Endothelial cell (in vitro differentiated cells): ENCODE measurements around the gene OR51A2. TPM values are rescaled to one million over a fixed set of nuclear protein-coding genes. Genes with fewer than 3 reads are reported as not detected.
"Not testable (repeated sequence)": the region's sequence is repeated elsewhere in the genome, so short reads cannot be mapped to it uniquely, and the experiment has no call there.

Experiments used
- DNase-seq: peaks from one replicate; pipeline ENCODE4 v3.0.0; 2021; ENCODE audit warnings: low spot score
- H3K27ac Mint-ChIP-seq: one replicate; pipeline ENCODE4 v1.8.0; 2021; ENCODE audit warnings: mixed read lengths, inconsistent platforms; ENCODE audit not compliant: unreplicated experiment
- H3K27me3 Mint-ChIP-seq: one replicate; pipeline ENCODE4 v1.8.0; 2021; ENCODE audit warnings: mild to moderate bottlenecking, moderate library complexity, mixed read lengths, inconsistent platforms; ENCODE audit not compliant: unreplicated experiment
- H3K36me3 Mint-ChIP-seq: one replicate; pipeline ENCODE4 v1.8.0; 2021; ENCODE audit warnings: mild to moderate bottlenecking, low read depth, mixed read lengths, inconsistent platforms; ENCODE audit not compliant: unreplicated experiment
- H3K4me1 Mint-ChIP-seq: one replicate; pipeline ENCODE4 v1.8.0; 2021; ENCODE audit warnings: mild to moderate bottlenecking, mixed read lengths, inconsistent platforms; ENCODE audit not compliant: unreplicated experiment
- H3K4me3 Mint-ChIP-seq: one replicate; pipeline ENCODE4 v1.8.0; 2021; ENCODE audit warnings: mild to moderate bottlenecking, mixed read lengths, inconsistent platforms; ENCODE audit not compliant: unreplicated experiment
- H3K9me3 Mint-ChIP-seq: one replicate; pipeline ENCODE4 v1.8.0; 2021; ENCODE audit warnings: mixed read lengths, inconsistent platforms; ENCODE audit not compliant: unreplicated experiment
- CTCF ChIP-seq: fragments of 200-600 bp; sonication (generic); IDR thresholded peaks from one replicate; pipeline ENCODE4 v1.5.0; 2021; ENCODE audit warnings: antibody characterized with exemption; ENCODE audit not compliant: unreplicated experiment
- long read RNA-seq: library from polyadenylated mRNA; unstranded; transcript quantifications from one replicate; pipeline ENCODE4 v2.0.0, GENCODE V29; 2020; ENCODE audit not compliant: unreplicated experiment
- total RNA-seq: library from RNA; stranded (reverse); fragmentation: NEBNext Ultra II Directional; extraction: Animal tissue kit (Norgen Biotek cat#: 25700); gene quantifications from one replicate; pipeline ENCODE4 v1.2.1, GENCODE V29; 2021; ENCODE audit not compliant: unreplicated experiment

OR51A2 gene
- not detected for total RNA-seq
- long read RNA-seq = 0 reads

- H3K27me3 Mint-ChIP-seq, H3K9me3 Mint-ChIP-seq, H3K4me1 Mint-ChIP-seq, H3K27ac Mint-ChIP-seq, DNase-seq, H3K36me3 Mint-ChIP-seq, H3K4me3 Mint-ChIP-seq: not testable (repeated sequence)
These were observed at the start of gene OR51A2 for GRCh38 chr11:4955613-4956012. TSS of gene OR51A2 (minus strand) at chr11:4955713. CDS start at chr11:4955713, 0 bp downstream.

GRCh38 chr11:5004424-5005274, 49.1 kb upstream of the OR51A2 start:
- peaks cover 12% of the 10 kb centered on the region for H3K4me1 Mint-ChIP-seq
- DNase-seq = peak; percentile 66
- no peak overlapping the region for H3K4me3 Mint-ChIP-seq
- no peaks in the 10 kb centered on the region for H3K9me3 Mint-ChIP-seq
- H3K27ac Mint-ChIP-seq = no peak overlapping the region
- H3K36me3 Mint-ChIP-seq = no peaks in the 10 kb centered on the region
- no peaks in the 10 kb centered on the region for H3K27me3 Mint-ChIP-seq
- peak; percentile 60 for TF ChIP-seq CTCF

- DNase-seq = no peak
- Mint-ChIP-seq H3K27me3 (no peaks in the 10 kb centered on the region), H3K9me3 (no peaks in the 10 kb centered on the region), H3K4me3 (no peak within 1 kb of the TSS), H3K4me1 (no peaks in the 10 kb centered on the region), H3K27ac (no peak within 1 kb of the TSS), H3K36me3 (no peaks in the 10 kb centered on the region)
- TF ChIP-seq CTCF = no peak
These were observed 39.0 kb upstream of the OR51A2 start, which contains the start of gene OR51L1 for GRCh38 chr11:4994551-4994950. TSS of gene OR51L1 (plus strand) at chr11:4994851. CDS start at chr11:4998983, 4,132 bp downstream.

- no peaks in the 10 kb centered on the region for H3K9me3 Mint-ChIP-seq
- no peak overlapping the region for H3K4me3 Mint-ChIP-seq
- no peaks in the 10 kb centered on the region for H3K4me1 Mint-ChIP-seq
- TF ChIP-seq CTCF = no peak
- H3K36me3 Mint-ChIP-seq = no peaks in the 10 kb centered on the region
- H3K27ac Mint-ChIP-seq = no peak overlapping the region
- DNase-seq = no peak
- H3K27me3 Mint-ChIP-seq = no peaks in the 10 kb centered on the region
These were observed 35.5 kb upstream of the OR51A2 start for GRCh38 chr11:4991060-4991459.

GRCh38 chr11:4983841-4984240, 28.3 kb upstream of the OR51A2 start:
- Mint-ChIP-seq H3K4me1 (no peaks in the 10 kb centered on the region), H3K36me3 (no peaks in the 10 kb centered on the region), H3K27ac (no peak overlapping the region), H3K27me3 (no peaks in the 10 kb centered on the region), H3K9me3 (no peaks in the 10 kb centered on the region), H3K4me3 (no peak overlapping the region)
- no peak for DNase-seq
- no peak for TF ChIP-seq CTCF
